ENCODE results near the gene OSBPL1A.

DNA sequence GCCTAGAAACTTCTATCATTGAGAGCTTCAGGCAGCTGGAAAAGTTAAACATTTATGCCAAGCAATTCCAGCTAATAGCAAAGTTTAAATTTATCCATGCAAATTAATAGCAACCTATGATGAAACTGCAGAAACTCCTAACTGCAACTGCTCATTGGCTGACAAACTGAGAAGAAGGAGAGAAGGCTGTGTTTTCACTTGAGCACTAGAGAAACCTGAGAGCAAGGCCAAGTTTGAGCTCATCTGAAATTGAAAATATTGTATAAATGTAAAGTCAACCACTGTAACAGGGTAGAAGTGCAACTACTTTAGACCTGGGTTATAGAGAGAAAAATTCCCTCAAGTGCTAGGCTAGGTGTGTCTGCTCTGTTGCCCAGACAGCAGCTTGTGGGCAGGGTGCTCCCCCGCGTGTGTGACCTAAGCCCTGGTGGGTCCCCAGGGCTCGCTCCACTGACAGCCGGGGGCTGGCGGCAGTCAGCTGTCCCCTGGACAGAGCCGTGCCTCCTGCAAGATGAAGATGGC, 208.6 kb downstream of the OSBPL1A start:
- TF ChIP-seq SIX5 (IDR thresholded peaks at IDR 0.05; ENCODE audit: low read depth, low read length, severe bottlenecking) (no peak), HDAC6 (IDR thresholded peaks at IDR 0.05; ENCODE audit: unreplicated experiment) (no peak)
- TF ChIP-seq, protein P1, sequence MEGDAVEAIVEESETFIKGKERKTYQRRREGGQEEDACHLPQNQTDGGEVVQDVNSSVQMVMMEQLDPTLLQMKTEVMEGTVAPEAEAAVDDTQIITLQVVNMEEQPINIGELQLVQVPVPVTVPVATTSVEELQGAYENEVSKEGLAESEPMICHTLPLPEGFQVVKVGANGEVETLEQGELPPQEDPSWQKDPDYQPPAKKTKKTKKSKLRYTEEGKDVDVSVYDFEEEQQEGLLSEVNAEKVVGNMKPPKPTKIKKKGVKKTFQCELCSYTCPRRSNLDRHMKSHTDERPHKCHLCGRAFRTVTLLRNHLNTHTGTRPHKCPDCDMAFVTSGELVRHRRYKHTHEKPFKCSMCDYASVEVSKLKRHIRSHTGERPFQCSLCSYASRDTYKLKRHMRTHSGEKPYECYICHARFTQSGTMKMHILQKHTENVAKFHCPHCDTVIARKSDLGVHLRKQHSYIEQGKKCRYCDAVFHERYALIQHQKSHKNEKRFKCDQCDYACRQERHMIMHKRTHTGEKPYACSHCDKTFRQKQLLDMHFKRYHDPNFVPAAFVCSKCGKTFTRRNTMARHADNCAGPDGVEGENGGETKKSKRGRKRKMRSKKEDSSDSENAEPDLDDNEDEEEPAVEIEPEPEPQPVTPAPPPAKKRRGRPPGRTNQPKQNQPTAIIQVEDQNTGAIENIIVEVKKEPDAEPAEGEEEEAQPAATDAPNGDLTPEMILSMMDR (IDR thresholded peaks at IDR 0.05 in 2 of 3, conservative IDR thresholded peaks at IDR 0.05 in 1 of 3; ENCODE audit: control insufficient read depth in 2 of 3, extremely low read depth in 1 of 3, insufficient read depth in 1 of 3, low read depth in 3 of 3, low read length in 3 of 3) = no peak
